KOPT-K1 (cell line): ENCODE data around the gene SPDYE4.
"Not testable (repeated sequence)": the region's sequence is repeated elsewhere in the genome, so short reads cannot be mapped to it uniquely, and the experiment has no call there.

Source experiments
- H3K27ac ChIP-seq: fragments of 200-600 bp; sonication (generic); 2 replicates; pipeline ENCODE4 v1.5.1; 2016; ENCODE audit warnings: antibody characterized with exemption, mild to moderate bottlenecking, low read depth, low read length; ENCODE audit not compliant: poor library complexity, severe bottlenecking
- H3K36me3 ChIP-seq: fragments of 200-600 bp; sonication (generic); 2 replicates; pipeline ENCODE4 v1.5.1; 2017; ENCODE audit warnings: antibody characterized with exemption, mild to moderate bottlenecking, low read length, moderate library complexity; ENCODE audit not compliant: insufficient read depth
- H3K9me3 ChIP-seq: fragments of 200-600 bp; sonication (generic); 2 replicates; pipeline ENCODE4 v1.5.1; 2017; ENCODE audit warnings: antibody characterized with exemption, low read length, mild to moderate bottlenecking; ENCODE audit not compliant: insufficient read depth, poor library complexity, severe bottlenecking

The SPDYE4 gene, protein sequence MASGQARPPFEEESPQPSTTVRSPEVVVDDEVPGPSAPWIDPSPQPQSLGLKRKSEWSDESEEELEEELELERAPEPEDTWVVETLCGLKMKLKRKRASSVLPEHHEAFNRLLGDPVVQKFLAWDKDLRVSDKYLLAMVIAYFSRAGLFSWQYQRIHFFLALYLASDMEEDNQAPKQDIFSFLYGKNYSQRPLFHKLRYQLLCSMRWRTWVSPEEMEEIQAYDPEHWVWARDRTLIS

DNA sequence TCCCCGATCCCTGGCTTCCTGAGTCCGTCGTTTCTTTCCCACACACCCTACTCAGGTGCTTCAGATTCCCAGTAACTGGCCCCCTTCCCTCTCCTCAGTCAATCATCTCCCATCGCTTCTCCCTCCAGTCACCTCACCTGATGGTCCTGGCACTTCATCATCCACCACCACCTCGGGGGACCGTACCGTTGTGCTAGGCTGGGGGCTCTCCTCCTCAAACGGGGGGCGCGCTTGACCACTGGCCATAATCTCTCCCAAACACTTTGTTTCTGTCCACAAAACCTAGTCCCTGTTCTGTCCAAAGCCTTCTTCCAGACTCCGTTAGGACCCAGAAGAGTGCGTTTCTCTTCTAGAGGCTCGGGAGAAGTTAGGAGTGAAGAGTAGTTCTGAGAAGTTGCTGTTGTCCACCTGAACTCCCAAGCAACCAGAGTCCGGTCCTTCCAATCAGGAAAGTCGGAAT lies at the start of gene SPDYE4:
Gene SPDYE4, minus strand, starts transcription at position 410 of the 460 bp plus-strand sequence. Its CDS starts 164 bp downstream, at position 246.
- Histone ChIP-seq H3K9me3 (no peaks in the 10 kb centered on the region), H3K36me3 (no peaks in the 10 kb centered on the region), H3K27ac (no peak within 1 kb of the TSS)

DNA sequence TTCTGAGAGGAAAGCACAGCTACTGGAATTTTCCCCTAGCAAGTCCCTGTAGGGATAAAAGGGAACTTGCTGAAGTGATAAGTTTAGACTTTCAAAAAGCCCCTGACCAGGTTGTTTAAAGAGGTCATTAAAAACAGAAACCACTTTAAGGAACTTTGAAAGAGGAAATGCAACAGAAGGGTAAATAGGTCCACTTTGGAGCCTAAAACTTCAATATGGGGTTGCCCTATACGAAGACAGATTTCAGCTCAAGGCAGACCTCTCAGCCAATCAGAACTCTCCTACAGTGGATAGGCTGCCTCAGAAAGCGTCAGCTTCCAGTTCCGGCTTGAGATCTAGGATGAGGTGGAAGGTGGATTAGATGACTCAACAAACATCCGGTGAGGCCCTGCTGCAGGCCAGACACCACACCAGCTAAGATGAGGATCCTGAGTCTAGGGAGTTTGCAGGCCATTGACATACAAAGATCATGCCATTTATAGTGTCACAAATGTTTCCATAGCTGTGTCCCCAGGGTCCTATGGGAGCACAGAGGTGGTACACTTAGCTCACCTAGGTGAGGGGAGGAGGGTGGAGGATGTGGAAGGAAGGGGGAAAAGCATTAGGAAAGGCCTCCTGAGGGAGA lies 48.7 kb upstream of the SPDYE4 start:
- peaks cover 46% of the 10 kb centered on the region; the same call in 1 of the 2 replicates for H3K36me3 ChIP-seq
- H3K9me3 ChIP-seq, result peaks cover 21% of the 10 kb centered on the region
- no peak overlapping the region for H3K27ac ChIP-seq

DNA sequence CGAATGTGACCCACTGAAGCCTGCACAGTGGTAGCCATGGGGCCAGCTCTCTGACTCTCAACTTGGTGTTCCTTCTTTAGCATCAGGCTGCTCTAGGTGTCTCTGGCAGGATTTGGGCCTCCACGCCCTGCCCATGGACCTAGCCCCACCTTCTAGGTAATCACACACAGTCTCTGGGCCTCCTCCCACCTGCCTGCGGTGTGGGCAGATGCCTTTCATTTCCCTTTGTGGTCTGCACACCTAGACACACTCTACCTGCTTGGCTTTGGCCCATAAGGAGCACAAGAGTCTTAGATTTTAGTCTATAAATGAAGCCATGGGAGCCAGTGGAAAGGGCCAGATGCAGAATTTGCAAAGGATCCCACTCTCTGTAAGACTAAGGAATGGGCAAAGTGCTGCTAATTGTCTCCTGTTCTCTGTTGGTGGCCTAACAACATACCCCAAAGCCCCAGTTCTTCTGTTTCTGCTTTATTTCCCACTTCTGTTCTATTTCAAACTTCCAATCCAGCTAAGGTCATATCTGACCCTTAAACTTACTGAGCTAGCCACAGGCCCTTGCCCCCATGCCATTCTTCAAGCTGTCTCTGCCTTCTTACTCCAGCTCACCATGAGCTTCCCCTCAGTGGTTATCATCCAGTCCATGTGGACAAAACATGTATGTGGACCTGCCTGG lies 48.0 kb upstream of the SPDYE4 start:
- Histone ChIP-seq H3K27ac (no peak overlapping the region), H3K36me3 (peaks cover 45% of the 10 kb centered on the region; the same call in 1 of the 2 replicates), H3K9me3 (peaks cover 16% of the 10 kb centered on the region)

DNA sequence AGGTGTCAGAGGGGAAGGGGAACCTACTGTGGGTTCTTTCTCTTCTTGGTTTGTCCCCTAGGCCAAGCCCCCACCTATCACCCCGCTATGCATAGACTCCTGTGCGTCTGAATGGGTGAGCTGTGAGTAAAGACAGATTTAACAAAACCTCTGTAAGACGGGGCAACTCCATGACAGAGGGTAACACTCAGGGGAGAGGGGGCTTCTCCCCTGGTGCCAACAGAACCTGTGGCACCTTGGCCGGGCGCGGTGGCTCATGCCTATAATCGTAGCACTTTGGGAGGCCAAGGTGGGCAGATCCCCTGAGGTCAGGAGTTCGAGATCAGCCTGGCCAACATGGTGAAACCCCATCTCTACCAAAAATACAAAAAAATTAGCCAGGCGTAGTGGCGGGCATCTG lies 47.0 kb upstream of the SPDYE4 start:
- H3K9me3 ChIP-seq, H3K27ac ChIP-seq: not testable (repeated sequence)
- H3K36me3 ChIP-seq, result peaks cover 39% of the 10 kb centered on the region; the same call in 1 of the 2 replicates

DNA sequence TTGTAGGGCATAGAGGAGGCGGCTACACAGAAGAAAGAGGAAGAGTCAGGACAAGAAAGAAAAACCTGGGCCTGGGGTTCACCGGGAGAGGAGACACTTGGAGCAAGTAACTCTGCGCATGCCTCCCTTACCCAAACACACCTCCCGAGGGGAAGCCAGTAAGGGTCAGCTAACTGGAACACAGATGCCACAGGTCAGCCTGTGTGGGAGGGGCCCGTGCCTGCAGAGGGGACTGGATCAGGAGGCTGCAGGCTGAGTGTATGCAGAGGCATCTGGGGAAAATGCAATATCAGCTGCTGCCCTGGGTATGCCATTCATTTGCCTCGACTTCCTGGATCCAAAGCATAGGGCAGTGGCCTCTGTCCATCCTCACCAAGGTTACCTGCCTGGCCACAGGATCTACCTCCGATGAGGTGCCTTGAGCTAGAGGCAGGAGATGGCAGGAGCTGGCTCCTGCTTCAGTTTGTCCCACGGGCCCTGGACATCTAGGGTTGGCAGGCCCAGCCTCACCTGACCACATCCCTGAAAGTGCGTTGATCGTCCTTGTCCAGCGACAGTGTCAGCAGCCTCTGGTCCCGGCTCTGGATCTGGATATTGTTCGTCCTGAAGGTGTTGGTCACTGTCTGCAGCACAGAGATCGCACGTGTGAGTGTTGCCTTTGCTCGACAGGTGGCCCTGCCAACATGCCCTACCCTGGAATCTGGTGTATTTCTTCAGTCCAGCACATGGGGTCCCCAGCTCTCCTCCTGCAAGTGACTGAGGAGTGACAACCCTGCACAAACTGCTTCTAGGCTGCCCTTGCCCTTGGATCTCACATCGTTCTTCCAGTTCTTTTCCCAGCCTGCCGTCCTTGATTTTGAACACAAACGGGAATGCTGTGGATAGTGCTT lies 45.4 kb upstream of the SPDYE4 start:
- H3K36me3 ChIP-seq, result peaks cover 26% of the 10 kb centered on the region; the same call in 1 of the 2 replicates

DNA sequence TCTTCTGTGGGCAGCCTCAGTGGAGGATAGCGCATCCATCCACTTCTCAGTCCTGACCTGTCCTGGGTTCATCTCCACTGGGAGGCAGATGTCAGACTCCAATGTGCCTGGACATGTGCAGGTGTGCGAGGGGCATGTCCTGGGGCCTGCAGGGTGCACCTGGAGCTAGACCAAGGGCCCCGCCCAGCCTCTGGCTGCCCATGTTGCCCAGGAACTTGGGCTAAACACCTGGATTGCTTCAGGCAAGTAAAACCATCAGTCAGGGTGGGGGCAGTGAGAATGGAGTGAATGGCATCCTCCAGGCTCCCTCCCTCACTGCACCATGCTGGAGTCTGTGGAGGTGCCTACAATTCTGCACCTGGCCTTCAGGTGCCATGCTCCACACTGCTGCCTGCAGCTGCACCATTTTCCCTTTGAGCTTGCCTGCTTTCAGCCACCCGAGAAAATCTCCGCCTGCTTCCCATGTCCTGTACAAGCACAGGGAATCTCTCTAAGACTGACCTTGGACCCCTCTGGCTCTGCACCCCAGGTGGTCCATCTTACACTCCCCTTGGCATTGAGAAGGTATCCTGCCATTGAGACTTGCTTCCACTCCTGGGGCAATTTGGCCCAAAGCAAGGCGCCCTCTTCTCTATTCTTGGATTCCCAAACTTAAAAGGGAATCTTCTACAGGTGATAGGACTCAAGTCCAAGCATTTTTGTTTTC lies 42.9 kb upstream of the SPDYE4 start:
- Histone ChIP-seq H3K27ac (no peak overlapping the region), H3K36me3 (peaks cover 21% of the 10 kb centered on the region; the same call in 1 of the 2 replicates), H3K9me3 (no peaks in the 10 kb centered on the region)

More for the DNA sequence above, 45.4 kb upstream of the SPDYE4 start:
- no peak overlapping the region for H3K27ac ChIP-seq
- no peaks in the 10 kb centered on the region for H3K9me3 ChIP-seq

DNA sequence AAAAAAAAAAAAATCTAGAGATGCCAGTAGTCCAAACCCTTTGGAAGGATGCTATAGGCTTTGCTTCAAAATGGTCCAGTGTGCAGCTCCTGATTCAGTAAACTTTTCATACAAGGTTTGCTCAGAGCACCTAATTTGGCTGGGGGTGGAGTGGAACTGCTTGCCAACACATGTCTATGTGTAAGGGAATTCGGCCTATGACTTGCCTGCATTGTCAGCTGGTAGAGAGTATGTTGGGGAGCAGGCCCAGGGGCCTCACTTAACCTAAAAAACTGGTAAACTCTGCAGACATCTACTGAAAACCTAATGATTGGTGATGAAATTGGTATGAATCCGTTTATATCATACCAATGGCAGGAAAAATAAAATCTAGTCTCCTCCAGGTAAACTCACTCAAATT lies 42.3 kb upstream of the SPDYE4 start:
- H3K36me3 ChIP-seq, result peaks cover 21% of the 10 kb centered on the region; the same call in 1 of the 2 replicates
- H3K9me3 ChIP-seq, result no peaks in the 10 kb centered on the region
- H3K27ac ChIP-seq, result no peak overlapping the region

DNA sequence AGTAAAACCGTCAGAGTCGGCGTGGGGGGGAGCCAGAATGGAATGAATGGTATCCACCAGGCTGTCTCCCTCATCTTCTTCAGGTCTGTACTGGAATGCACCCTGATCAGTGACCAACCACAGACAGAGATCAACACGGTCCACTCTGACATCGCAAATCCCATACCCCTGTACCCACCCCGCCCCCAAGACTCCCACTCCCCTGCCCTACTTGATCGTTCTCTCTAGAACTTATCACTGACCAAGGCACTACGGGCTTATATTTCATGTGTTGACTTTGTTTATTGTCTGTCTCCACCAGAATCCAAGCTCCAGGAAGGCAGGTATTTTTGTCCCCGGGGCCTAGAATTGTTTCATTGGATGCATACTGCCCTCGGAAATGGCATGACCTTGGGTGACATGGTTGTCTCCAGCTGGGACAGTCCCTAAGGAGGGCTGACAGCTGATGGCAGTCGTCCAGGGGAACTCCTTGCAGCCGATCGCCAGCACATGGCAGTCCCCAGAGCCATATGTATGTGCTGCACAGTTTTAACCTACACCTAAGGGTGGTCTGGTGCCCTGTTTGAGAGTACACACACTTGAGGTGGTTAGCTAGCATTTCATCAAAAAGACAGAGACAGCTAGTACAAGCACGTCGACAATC lies 41.3 kb upstream of the SPDYE4 start:
- H3K27ac ChIP-seq, result no peak overlapping the region
- H3K36me3 ChIP-seq, result peaks cover 21% of the 10 kb centered on the region; the same call in 1 of the 2 replicates
- H3K9me3 ChIP-seq, result no peaks in the 10 kb centered on the region

DNA sequence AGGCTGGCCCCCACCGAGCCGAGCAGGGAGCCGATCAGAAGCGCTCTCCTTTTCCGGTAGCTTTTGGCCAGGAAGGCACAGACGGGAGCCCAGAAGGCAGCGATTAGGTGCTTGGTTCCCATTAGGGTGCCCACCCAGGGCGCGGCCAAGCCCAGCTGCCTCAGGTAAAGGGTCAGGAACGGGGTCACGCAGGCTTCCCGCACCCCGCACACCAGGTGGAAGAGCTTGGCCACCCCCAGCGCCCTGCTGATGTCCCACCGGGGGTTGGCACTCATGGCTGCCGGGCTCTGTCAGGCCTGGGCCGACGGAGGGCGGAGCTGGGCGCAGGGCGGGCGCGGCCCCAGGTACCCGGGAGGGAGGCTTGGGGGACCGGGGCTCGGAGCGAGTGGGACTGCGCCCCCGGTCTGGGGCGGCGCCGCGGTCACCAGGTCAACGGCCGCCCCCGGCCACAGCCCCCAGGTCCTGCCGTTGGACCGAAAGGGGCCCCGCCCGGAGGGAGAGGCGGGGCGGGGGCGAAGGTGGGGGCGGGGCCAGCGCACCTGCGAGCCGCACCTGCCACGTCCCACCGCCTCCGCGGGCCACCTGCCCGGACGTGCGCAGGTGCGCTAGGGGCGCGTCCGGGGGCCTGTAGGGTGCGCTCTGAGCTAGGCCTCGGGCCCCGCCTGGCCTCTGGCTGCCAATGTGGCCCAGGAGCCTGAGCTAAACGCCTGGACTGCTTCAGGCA lies 40.7 kb upstream of the SPDYE4 start, which contains the start of gene MFSD6L:
Gene MFSD6L, minus strand, starts transcription at position 520 of the 724 bp plus-strand sequence. Its CDS starts 245 bp downstream, at position 275.
- H3K9me3 ChIP-seq, result no peaks in the 10 kb centered on the region
- no peak within 1 kb of the TSS for H3K27ac ChIP-seq
- peaks cover 18% of the 10 kb centered on the region; the same call in 1 of the 2 replicates for H3K36me3 ChIP-seq

DNA sequence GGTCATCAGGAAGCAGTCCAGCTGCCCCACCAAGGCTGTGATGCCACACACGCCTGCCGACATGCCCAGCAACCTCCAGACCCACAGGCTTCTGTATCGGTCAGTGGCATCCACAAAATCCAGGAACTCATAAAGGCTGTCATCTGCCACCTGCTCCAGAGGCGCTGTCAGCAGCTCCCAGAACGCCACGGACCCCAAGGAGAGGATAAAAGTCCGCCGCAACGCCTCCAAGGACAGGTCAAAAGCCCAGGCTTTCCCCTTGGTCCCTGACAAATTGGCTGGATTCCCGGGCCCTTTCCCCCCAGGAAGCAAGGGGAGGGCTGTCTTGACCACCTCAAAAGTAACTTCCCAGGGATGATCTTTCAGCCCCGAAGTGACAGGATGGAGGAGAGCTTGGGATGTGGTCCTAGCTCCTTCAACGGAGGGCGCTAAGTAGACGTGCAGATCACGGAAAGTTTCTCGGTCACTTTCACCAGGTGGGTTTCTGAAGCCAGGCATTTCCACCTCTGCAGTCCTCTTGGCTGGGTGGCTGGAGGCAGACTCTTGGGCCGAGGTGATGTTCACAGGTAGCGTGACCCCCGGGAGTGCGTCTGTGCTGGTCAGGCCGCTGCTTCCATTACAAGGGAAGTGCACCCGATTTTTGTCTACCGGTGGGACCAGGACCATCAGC lies 40.0 kb upstream of the SPDYE4 start:
- H3K27ac ChIP-seq, result no peak overlapping the region
- H3K36me3 ChIP-seq, result peaks cover 11% of the 10 kb centered on the region; the same call in 1 of the 2 replicates
- no peaks in the 10 kb centered on the region for H3K9me3 ChIP-seq

DNA sequence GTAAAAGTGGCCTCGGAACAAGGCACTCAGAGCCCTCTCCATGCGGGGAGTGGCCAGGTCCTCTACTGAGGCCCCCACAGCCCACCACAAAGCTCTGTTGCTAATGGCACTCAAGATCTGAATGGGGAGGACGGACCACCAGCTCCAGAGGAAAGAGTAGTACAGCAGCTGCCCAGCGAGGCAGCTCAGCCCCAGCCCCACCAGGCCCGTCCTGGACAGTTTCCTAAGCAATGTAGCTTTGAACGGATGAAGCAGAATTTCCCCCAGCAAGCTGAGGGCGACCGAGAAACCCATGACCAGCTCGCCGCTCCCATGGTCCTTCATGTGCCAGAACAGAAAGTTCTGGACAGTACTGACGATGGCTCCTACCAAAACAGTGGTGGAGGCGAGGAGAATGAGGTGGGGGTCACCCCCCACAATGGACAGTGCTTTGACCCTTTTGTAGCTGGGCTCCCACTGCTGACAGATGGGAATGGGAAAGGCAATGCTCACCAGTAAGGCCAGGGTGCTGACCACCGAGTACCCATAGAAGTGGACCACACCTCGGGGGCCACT lies 39.4 kb upstream of the SPDYE4 start:
- Histone ChIP-seq H3K36me3 (peaks cover 5% of the 10 kb centered on the region; the same call in 1 of the 2 replicates), H3K9me3 (no peaks in the 10 kb centered on the region), H3K27ac (no peak overlapping the region)

DNA sequence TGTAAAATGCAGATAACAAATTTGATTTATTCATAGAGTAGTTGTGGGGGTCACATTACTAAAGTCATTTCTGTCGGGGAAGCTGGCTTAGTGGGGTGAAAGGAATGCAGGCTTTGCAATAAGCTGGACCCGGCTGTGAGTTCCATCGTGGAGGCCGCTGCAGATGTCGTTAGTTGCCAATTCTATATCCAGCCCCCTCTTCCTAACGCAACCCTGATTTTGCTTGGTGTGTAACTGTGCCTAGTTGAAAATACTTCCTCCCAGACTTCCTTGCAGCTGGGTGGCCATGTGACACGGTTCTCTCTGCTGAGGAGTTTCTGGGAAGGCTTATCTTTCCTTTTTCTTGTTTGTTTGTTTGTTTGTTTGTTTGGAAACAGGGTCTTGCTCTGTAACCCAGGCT lies 36.3 kb upstream of the SPDYE4 start:
- no peak overlapping the region for H3K27ac ChIP-seq
- no peaks in the 10 kb centered on the region for H3K36me3 ChIP-seq
- peaks cover 10% of the 10 kb centered on the region for H3K9me3 ChIP-seq
